HG03066 (cell line): Measurements from ENCODE around the gene CD209.
"Not testable (repeated sequence)": the region's sequence is repeated elsewhere in the genome, so short reads cannot be mapped to it uniquely, and the experiment has no call there.

Experiments
- ATAC-seq: cut with Tn5 transposase; IDR thresholded peaks from one replicate; pipeline ENCODE4 v1.9.1; 2021; ENCODE audit warnings: low read depth; ENCODE audit not compliant: unreplicated experiment

The CD209 gene

GRCh38 chr19:7746903-7747884 is at the start of gene CD209:
TSS of gene CD209 (minus strand) at chr19:7747534. CDS start at chr19:7747511, 23 bp downstream.
- no peak for ATAC-seq

GRCh38 chr19:7795555-7796161 is 48.3 kb upstream of the CD209 start:
- no peak for ATAC-seq

GRCh38 chr19:7793493-7793892 is 46.2 kb upstream of the CD209 start:
- no peak for ATAC-seq

GRCh38 chr19:7792701-7793100 is 45.4 kb upstream of the CD209 start:
- ATAC-seq: not testable (repeated sequence)

GRCh38 chr19:7792281-7792680 is 44.9 kb upstream of the CD209 start:
- ATAC-seq: no peak

- ATAC-seq: no peak
These were observed 43.1 kb upstream of the CD209 start for GRCh38 chr19:7790416-7790815.

- no peak for ATAC-seq
These were observed 42.1 kb upstream of the CD209 start for GRCh38 chr19:7789447-7789846.

- no peak for ATAC-seq
These were observed 41.6 kb upstream of the CD209 start for GRCh38 chr19:7788933-7789323.

GRCh38 chr19:7788178-7788932 is 41.0 kb upstream of the CD209 start:
- no peak for ATAC-seq

GRCh38 chr19:7787602-7788177 is 40.4 kb upstream of the CD209 start:
- ATAC-seq: no peak

GRCh38 chr19:7787141-7787540 is 39.8 kb upstream of the CD209 start:
- ATAC-seq: no peak

- no peak for ATAC-seq
These were observed 37.5 kb upstream of the CD209 start for GRCh38 chr19:7784856-7785255.

GRCh38 chr19:7783991-7784423 is 36.7 kb upstream of the CD209 start:
- no peak for ATAC-seq

GRCh38 chr19:7781157-7781556 is 33.8 kb upstream of the CD209 start:
- no peak for ATAC-seq

GRCh38 chr19:7779631-7780486 is 32.5 kb upstream of the CD209 start:
- no peak for ATAC-seq

GRCh38 chr19:7778081-7778480 is 30.7 kb upstream of the CD209 start:
- no peak for ATAC-seq

GRCh38 chr19:7775761-7776160 is 28.4 kb upstream of the CD209 start:
- ATAC-seq: no peak

- no peak for ATAC-seq
These were observed 26.5 kb upstream of the CD209 start for GRCh38 chr19:7773841-7774240.

- no peak for ATAC-seq
These were observed 25.5 kb upstream of the CD209 start for GRCh38 chr19:7772752-7773291.

- ATAC-seq: no peak
These were observed 23.7 kb upstream of the CD209 start for GRCh38 chr19:7771072-7771471.
